Mucosa of rectum (tissue), 2 donors: ENCODE results near the gene KCNK6.

Source experiments
- H3K27ac ChIP-seq, 2 donors: one replicate each; pipeline ENCODE4 v1.7.0; 2013; ENCODE audit warnings: inconsistent platforms in 2 of 2, low read depth in 2 of 2, low read length in 2 of 2
- H3K27me3 ChIP-seq, 2 donors: one replicate each; pipeline ENCODE4 v1.7.0; 2013; ENCODE audit warnings: low read length in 2 of 2; ENCODE audit not compliant: control insufficient read depth in 2 of 2, insufficient read depth in 2 of 2
- H3K36me3 ChIP-seq, 2 donors: one replicate each; pipeline ENCODE4 v1.7.0; 2013; ENCODE audit warnings: low read length in 2 of 2; ENCODE audit not compliant: control insufficient read depth in 2 of 2, insufficient read depth in 2 of 2
- H3K4me1 ChIP-seq, 2 donors: one replicate each; pipeline ENCODE4 v1.7.0; 2013; ENCODE audit warnings: low read length in 2 of 2, mild to moderate bottlenecking in 1 of 2; ENCODE audit not compliant: control insufficient read depth in 2 of 2, insufficient read depth in 2 of 2
- H3K4me3 ChIP-seq, 2 donors: one replicate each; pipeline ENCODE4 v1.7.0; 2013; ENCODE audit warnings: low read length in 2 of 2
- H3K9ac ChIP-seq, 2 donors: one replicate each; pipeline ENCODE4 v1.7.0; 2013; ENCODE audit warnings: low read length in 2 of 2, low read depth in 1 of 2, mild to moderate bottlenecking in 1 of 2
- H3K9me3 ChIP-seq, 2 donors: one replicate each; pipeline ENCODE4 v1.7.0; 2013; ENCODE audit warnings: low read length in 2 of 2; ENCODE audit not compliant: control insufficient read depth in 2 of 2
- donor health status: healthy.
- donor health status: Normal muscosa, but diverticular disease.

The KCNK6 gene

GRCh38 chr19:38294090-38294489, 25.6 kb upstream of the KCNK6 start:
- H3K4me3 ChIP-seq: no peak overlapping the region
- no peaks in the 10 kb centered on the region for H3K9me3 ChIP-seq
- H3K4me1 ChIP-seq: no peaks in the 10 kb centered on the region
- H3K36me3 ChIP-seq: peaks cover 22 to 28% of the 10 kb centered on the region in 2 donors
- H3K27ac ChIP-seq: no peak overlapping the region
- no peak overlapping the region for H3K9ac ChIP-seq
- no peaks in the 10 kb centered on the region for H3K27me3 ChIP-seq

GRCh38 chr19:38298821-38299680, 20.6 kb upstream of the KCNK6 start:
- Histone ChIP-seq H3K27me3 (no peaks in the 10 kb centered on the region), H3K9me3 (no peaks in the 10 kb centered on the region), H3K4me1 (peaks cover 6 to 19% of the 10 kb centered on the region in 2 donors), H3K4me3 (no peak overlapping the region), H3K9ac (no peak overlapping the region), H3K36me3 (no peaks in the 10 kb centered on the region), H3K27ac (peak overlapping the region in 1 of 2 donors; percentile 83)

DNA sequence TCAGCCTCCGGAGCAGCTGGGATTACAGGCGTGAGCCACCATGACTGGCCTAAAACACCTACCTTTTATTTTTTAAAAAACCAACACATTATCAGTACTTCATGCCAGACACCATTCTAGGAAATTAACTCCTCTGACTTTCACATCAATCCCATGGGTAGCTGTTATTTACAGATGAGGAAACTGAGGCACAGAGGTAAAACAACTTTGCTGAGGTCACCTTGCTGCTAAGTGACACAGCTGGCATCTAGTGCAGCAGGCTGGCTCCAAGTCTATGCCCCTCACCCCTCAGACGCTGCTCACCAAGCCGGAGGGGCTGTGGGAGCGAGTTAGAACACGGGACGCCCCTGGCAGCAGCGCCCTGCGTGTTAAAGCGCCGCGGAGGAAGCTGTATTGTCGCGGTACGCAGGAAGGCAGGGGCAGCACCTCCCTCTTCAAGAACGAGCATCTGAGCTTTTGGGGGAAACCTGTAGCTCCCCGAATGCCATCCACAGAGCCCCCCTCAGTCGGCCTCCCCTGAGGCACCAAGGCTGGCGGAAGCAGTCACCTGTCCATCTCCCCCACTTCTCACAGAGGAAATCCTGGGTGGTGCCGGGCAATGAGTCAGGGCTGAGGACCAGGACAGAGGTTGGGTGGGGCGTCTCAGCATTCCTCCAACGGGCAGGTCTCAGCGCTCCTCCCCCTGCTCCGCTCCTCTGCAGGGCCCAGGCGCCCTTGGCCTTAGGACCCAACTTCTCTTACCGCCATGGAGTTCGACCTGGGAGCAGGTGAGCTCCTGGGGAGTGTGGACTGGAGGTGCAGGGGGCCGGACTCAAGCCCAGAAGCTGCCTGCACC, 15.9 kb upstream of the KCNK6 start, which contains the start of gene C19orf33:
C19orf33 (plus strand) TSS at position 735 of the 835 bp plus-strand sequence; CDS start at position 746, 11 bp downstream.
- Histone ChIP-seq H3K9me3 (no peaks in the 10 kb centered on the region), H3K9ac (peak within 1 kb of the TSS; percentile 90 to 99), H3K4me3 (peak within 1 kb of the TSS; percentile 72 to 80), H3K4me1 (peaks cover 6 to 24% of the 10 kb centered on the region in 2 donors), H3K27me3 (no peaks in the 10 kb centered on the region), H3K36me3 (peaks cover 10 to 17% of the 10 kb centered on the region in 2 donors), H3K27ac (peak within 1 kb of the TSS; percentile 98)

GRCh38 chr19:38304352-38304865, 15.2 kb upstream of the KCNK6 start:
- Histone ChIP-seq H3K27me3 (no peaks in the 10 kb centered on the region), H3K9ac (peak overlapping the region; percentile 76 to 99), H3K4me3 (peak overlapping the region; percentile 72 to 80), H3K36me3 (peaks cover 10 to 20% of the 10 kb centered on the region in 2 donors), H3K27ac (peak overlapping the region; percentile 98), H3K4me1 (peaks cover 6 to 22% of the 10 kb centered on the region in 2 donors), H3K9me3 (no peaks in the 10 kb centered on the region)

DNA sequence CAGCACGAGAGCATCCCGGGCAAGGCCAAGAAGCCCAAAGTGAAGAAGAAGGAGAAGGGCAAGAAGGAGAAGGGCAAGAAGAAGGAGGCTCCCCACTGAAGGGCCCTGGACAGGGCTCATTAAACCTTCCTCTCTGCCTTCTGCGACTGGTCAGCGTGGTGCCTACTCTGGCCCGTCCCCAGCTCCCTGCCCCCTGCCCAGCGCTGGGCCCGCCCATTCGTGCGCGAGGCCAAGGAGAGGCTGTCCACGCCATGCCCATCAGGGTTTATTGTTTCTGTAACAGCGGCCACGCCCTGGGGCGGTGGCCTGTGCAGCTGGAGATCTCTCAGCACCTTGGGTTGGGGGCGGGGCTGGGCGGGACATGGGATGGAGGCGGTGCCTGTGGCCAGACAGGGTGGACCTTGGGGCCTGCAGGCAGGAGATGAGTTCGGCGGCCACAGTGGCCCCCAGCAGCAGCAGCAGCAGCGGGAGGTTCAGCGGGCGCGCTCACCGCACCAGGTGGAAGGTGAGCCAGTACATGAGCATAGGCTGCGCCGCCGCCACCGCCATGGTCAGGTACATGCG, 14.7 kb upstream of the KCNK6 start:
- Histone ChIP-seq H3K4me1 (peaks cover 6 to 22% of the 10 kb centered on the region in 2 donors), H3K4me3 (peak overlapping the region; percentile 72 to 80), H3K27me3 (no peaks in the 10 kb centered on the region), H3K27ac (peak overlapping the region; percentile 98), H3K9ac (peak overlapping the region; percentile 76 to 99), H3K36me3 (peaks cover 10 to 20% of the 10 kb centered on the region in 2 donors), H3K9me3 (no peaks in the 10 kb centered on the region)

- H3K27ac ChIP-seq: no peak overlapping the region
- H3K9ac ChIP-seq: no peak overlapping the region
- H3K4me3 ChIP-seq: no peak overlapping the region
- no peaks in the 10 kb centered on the region for H3K27me3 ChIP-seq
- no peaks in the 10 kb centered on the region for H3K9me3 ChIP-seq
- H3K36me3 ChIP-seq: peaks cover 10 to 20% of the 10 kb centered on the region in 2 donors
- peaks cover 6 to 14% of the 10 kb centered on the region in 2 donors for H3K4me1 ChIP-seq
These were observed 13.4 kb upstream of the KCNK6 start for GRCh38 chr19:38306236-38306635.

DNA sequence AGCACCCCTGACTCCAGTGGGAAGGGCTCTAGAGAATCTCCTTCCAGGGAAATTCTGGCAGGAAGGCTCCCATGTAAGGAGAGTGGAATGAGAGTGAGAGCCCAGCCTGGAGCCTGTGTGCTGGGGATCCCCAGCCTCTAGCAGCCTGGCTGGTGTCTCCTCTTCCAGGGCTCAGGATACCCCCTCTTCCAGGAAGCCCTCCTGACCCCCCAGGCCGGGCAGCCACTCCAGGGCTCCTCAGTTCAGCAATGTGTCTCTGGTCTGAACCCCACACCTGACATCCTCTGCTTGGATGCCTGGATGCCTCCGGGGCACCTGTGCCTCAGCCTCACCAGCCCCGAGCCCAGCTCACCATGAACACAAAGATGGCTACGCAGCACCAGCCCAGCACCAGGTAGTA, 12.6 kb upstream of the KCNK6 start:
- Histone ChIP-seq H3K27ac (no peak overlapping the region), H3K27me3 (no peaks in the 10 kb centered on the region), H3K4me1 (peaks cover 6 to 14% of the 10 kb centered on the region in 2 donors), H3K9me3 (no peaks in the 10 kb centered on the region), H3K36me3 (peaks cover 10 to 20% of the 10 kb centered on the region in 2 donors), H3K4me3 (no peak overlapping the region), H3K9ac (no peak overlapping the region)

- H3K9me3 ChIP-seq: no peaks in the 10 kb centered on the region
- H3K27ac ChIP-seq: no peak overlapping the region
- peaks cover 6 to 14% of the 10 kb centered on the region in 2 donors for H3K4me1 ChIP-seq
- no peaks in the 10 kb centered on the region for H3K27me3 ChIP-seq
- H3K4me3 ChIP-seq: no peak overlapping the region
- H3K36me3 ChIP-seq: peaks cover 10 to 20% of the 10 kb centered on the region in 2 donors
- H3K9ac ChIP-seq: no peak overlapping the region
These were observed 12.0 kb upstream of the KCNK6 start for GRCh38 chr19:38307597-38307996.

DNA sequence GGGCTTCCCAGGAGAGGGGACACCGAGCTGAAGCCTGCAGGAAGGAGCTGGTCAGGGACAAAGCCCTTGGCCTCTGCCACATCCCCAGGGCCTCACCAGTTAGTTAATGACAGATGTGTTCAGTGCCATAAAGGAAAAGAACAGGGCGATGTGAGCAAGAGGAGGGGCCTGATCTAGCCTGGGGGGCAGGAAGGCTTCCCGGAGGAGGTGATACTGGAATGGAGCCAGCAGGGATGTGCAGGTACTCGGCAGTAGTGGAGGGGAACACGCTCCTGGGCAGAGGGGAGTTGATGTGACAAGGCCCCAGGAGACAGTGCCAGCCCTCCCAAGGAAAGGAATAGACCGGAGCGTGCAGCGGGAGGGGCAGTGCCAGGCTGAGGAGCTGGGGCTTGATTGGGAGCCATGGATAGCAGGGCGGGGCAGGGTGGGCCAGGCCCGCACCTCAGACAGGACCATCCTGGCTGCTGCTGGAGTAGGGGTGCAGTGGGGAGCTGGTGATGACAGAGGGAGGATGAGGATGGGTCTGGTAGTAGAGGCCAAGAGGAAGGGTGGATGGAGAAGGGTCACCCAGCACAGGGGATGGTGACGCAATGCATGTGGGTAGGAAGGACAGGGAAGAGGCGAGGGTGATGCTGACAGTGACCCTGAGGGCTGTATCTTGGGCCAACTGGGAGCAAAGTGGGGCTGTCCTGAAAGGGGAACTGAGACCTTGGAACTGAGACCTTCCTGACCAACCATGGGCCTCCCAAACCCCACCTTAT, 11.5 kb upstream of the KCNK6 start:
- peaks cover 6 to 12% of the 10 kb centered on the region in 2 donors for H3K4me1 ChIP-seq
- H3K27ac ChIP-seq: no peak overlapping the region
- no peak overlapping the region for H3K4me3 ChIP-seq
- H3K9me3 ChIP-seq: no peaks in the 10 kb centered on the region
- H3K9ac ChIP-seq: no peak overlapping the region
- H3K36me3 ChIP-seq: peaks cover 10 to 20% of the 10 kb centered on the region in 2 donors
- H3K27me3 ChIP-seq: no peaks in the 10 kb centered on the region
